Keratinocyte (primary cell): ENCODE results near the gene TPGS1. TPM values are rescaled to one million over a fixed set of nuclear protein-coding genes. Genes with fewer than 3 reads are reported as not detected.

Experiments
- DNase-seq: peaks from one replicate; pipeline ENCODE4 v3.0.0-alpha.2; 2011; ENCODE audit warnings: low read depth, missing footprints, low spot score
- FAIRE-seq: peaks from 2 replicates; lab custom pipeline; 2011; peaks lifted over from hg19 to GRCh38; lab: Jason Lieb, UNC
- H2AFZ ChIP-seq: 2 replicates; pipeline ENCODE4 v1.6.0; 2012; ENCODE audit warnings: low read length, control low read depth, inconsistent platforms; ENCODE audit not compliant: control insufficient read depth
- H3K27ac ChIP-seq: 2 replicates; pipeline ENCODE4 v1.5.1; 2011; ENCODE audit warnings: low read length; ENCODE audit not compliant: control insufficient read depth, insufficient read depth
- H3K27me3 ChIP-seq: 3 replicates; pipeline ENCODE4 v1.6.0; 2011; ENCODE audit warnings: low read length; ENCODE audit not compliant: control insufficient read depth, insufficient read depth; ENCODE audit errors: extremely low read depth
- H3K36me3 ChIP-seq, 2 experiments: 2 replicates in 1 of 2; 3 replicates in 1 of 2; pipeline ENCODE4 v1.5.1; 2011; ENCODE audit warnings: low read length in 2 of 2, mild to moderate bottlenecking in 1 of 2; ENCODE audit not compliant: control insufficient read depth in 2 of 2, insufficient read depth in 2 of 2; ENCODE audit errors: extremely low read depth in 1 of 2
- H3K4me1 ChIP-seq: 3 replicates; pipeline ENCODE4 v1.5.1; 2011; ENCODE audit warnings: low read length; ENCODE audit not compliant: control insufficient read depth, insufficient read depth; ENCODE audit errors: extremely low read depth
- H3K4me2 ChIP-seq: 3 replicates; pipeline ENCODE4 v1.6.0; 2011; ENCODE audit warnings: low read depth, low read length; ENCODE audit not compliant: control insufficient read depth, insufficient read depth; ENCODE audit errors: extremely low read depth
- H3K4me3 ChIP-seq, 3 experiments: fragments of 200-600 bp in 1 of 3; sonication (generic) in 1 of 3; 2 replicates in 2 of 3; 3 replicates in 1 of 3; pipeline ENCODE4 v1.5.1; 2011 to 2016; ENCODE audit warnings: low read length in 3 of 3, mild to moderate bottlenecking in 3 of 3, control low read depth in 2 of 3, inconsistent platforms in 1 of 3, low read depth in 1 of 3, mixed read lengths in 1 of 3, mixed run types in 1 of 3, moderate library complexity in 1 of 3; ENCODE audit not compliant: control insufficient read depth in 2 of 3, insufficient read depth in 2 of 3; ENCODE audit errors: extremely low read depth in 1 of 3
- H3K79me2 ChIP-seq: 2 replicates; pipeline ENCODE4 v1.6.0; 2012; ENCODE audit warnings: low read length; ENCODE audit not compliant: control insufficient read depth, insufficient read depth
- H3K9ac ChIP-seq: 3 replicates; pipeline ENCODE4 v1.6.0; 2011; ENCODE audit warnings: low read length; ENCODE audit not compliant: control insufficient read depth, insufficient read depth; ENCODE audit errors: extremely low read depth
- H3K9me1 ChIP-seq: 3 replicates; pipeline ENCODE4 v1.6.0; 2011; ENCODE audit warnings: low read length; ENCODE audit not compliant: control insufficient read depth, insufficient read depth; ENCODE audit errors: extremely low read depth
- H3K9me3 ChIP-seq: 2 replicates; pipeline ENCODE4 v1.5.1; 2012; ENCODE audit warnings: low read depth, low read length; ENCODE audit not compliant: control insufficient read depth
- H4K20me1 ChIP-seq: 3 replicates; pipeline ENCODE4 v1.6.0; 2011; ENCODE audit warnings: low read length; ENCODE audit not compliant: control insufficient read depth, insufficient read depth; ENCODE audit errors: extremely low read depth
- EZH2 ChIP-seq: IDR thresholded peaks from one replicate; pipeline ENCODE4 v1.6.1; 2012; ENCODE audit warnings: inconsistent platforms, mild to moderate bottlenecking, low read length, moderate library complexity
- dilution Hi-C: fragments of 300-500 bp; cut with MboI; formaldehyde crosslinking; loops from one replicate; pipeline ENCODE4 v1.7.0; 2020; ENCODE audit warnings: low sequenced_read_pairs; ENCODE audit not compliant: extremely low pct_ligation_motif_present
- polyA plus RNA-seq, 5 experiments: library from polyadenylated mRNA; depleted of rRNA in 3 of 5; stranded (reverse) in 3 of 5; stranded (forward) in 1 of 5; unstranded in 1 of 5; fragments of >200 nt; gene quantifications; 1 replicate in 1 of 5; 2 replicates in 3 of 5; 3 replicates in 1 of 5; pipeline versions ENCODE4 v1.2.1 to v1.2.3, GENCODE V29; 2011 to 2012; ENCODE audit warnings: missing spikeins in 2 of 5, low read depth in 1 of 5, low replicate concordance in 1 of 5
- TF ChIP-seq, protein P1 (sequence below), 3 experiments: IDR thresholded peaks in 1 of 3; conservative IDR thresholded peaks in 1 of 3; optimal IDR thresholded peaks in 1 of 3; 2 replicates in 2 of 3; 3 replicates in 1 of 3; pipeline versions ENCODE3 to v1.5.1; 2011; ENCODE audit warnings: low read length in 3 of 3, mild to moderate bottlenecking in 3 of 3, moderate library complexity in 2 of 3, control low read depth in 1 of 3, inconsistent platforms in 1 of 3; ENCODE audit not compliant: insufficient read depth in 2 of 3; ENCODE audit errors: extremely low read depth in 1 of 3

The TPGS1 gene
- polyA plus RNA-seq, 1 donor (not counting 4 experiments of a cell fraction or from before 2014, with no cell fraction given), result 1.4 TPM

DNA sequence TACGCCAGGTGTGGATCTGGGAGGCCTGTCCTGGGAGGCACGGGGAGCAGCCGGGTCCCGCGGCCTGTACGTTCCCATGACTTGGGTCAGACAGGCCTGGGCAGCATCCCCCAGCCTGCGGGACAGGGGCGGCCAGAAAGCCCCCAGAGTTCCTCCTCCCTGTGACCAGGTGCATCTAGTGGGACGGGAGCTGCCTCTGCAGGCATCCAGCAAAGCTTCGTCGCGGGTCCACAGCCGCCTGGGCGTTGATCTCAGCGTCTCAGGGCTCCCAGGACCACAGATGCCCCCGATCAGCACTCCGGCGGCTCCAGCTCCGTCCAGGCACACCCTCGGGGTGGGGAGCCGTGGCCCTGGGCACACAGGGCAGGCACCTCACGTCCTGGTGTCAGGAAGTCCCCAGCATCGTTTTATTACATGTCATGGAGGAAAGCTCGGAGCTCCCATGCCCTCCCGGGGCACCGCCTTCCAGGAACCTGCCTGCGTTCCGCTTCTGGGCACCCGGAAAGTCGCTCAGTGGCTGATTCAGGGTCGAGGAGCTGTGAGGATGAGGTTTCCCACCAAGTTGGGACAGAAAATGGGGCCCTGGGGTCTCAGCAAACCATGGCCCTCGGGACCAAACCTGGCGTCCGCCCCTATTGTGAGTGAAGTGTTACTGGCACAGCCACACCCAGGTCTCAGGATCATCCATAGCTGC lies 35.0 kb downstream of the TPGS1 start:
- dilution Hi-C loops, result no loop called here
- Histone ChIP-seq H3K4me2 (no peak overlapping the region), H3K27me3 (no peaks in the 10 kb centered on the region), H3K27ac (no peak overlapping the region), H3K4me3 (no peak overlapping the region), H3K36me3 (peaks cover 9 to 17% of the 10 kb centered on the region in 2 experiments), H3K79me2 (peaks cover 3% of the 10 kb centered on the region), H3K9ac (no peak overlapping the region), H4K20me1 (no peaks in the 10 kb centered on the region), H2AFZ (no peak overlapping the region), H3K4me1 (no peaks in the 10 kb centered on the region), H3K9me3 (no peaks in the 10 kb centered on the region), H3K9me1 (no peaks in the 10 kb centered on the region)
- no peak for TF ChIP-seq EZH2
- TF ChIP-seq, protein P1, sequence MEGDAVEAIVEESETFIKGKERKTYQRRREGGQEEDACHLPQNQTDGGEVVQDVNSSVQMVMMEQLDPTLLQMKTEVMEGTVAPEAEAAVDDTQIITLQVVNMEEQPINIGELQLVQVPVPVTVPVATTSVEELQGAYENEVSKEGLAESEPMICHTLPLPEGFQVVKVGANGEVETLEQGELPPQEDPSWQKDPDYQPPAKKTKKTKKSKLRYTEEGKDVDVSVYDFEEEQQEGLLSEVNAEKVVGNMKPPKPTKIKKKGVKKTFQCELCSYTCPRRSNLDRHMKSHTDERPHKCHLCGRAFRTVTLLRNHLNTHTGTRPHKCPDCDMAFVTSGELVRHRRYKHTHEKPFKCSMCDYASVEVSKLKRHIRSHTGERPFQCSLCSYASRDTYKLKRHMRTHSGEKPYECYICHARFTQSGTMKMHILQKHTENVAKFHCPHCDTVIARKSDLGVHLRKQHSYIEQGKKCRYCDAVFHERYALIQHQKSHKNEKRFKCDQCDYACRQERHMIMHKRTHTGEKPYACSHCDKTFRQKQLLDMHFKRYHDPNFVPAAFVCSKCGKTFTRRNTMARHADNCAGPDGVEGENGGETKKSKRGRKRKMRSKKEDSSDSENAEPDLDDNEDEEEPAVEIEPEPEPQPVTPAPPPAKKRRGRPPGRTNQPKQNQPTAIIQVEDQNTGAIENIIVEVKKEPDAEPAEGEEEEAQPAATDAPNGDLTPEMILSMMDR (optimal IDR thresholded peaks at IDR 0.05 in 1 of 3, IDR thresholded peaks at IDR 0.05 in 1 of 3, conservative IDR thresholded peaks at IDR 0.05 in 1 of 3; ENCODE audit: extremely low read depth in 1 of 3, insufficient read depth in 2 of 3, low read length in 3 of 3), result no peak
- FAIRE-seq (no peak), DNase-seq (no peak)

DNA sequence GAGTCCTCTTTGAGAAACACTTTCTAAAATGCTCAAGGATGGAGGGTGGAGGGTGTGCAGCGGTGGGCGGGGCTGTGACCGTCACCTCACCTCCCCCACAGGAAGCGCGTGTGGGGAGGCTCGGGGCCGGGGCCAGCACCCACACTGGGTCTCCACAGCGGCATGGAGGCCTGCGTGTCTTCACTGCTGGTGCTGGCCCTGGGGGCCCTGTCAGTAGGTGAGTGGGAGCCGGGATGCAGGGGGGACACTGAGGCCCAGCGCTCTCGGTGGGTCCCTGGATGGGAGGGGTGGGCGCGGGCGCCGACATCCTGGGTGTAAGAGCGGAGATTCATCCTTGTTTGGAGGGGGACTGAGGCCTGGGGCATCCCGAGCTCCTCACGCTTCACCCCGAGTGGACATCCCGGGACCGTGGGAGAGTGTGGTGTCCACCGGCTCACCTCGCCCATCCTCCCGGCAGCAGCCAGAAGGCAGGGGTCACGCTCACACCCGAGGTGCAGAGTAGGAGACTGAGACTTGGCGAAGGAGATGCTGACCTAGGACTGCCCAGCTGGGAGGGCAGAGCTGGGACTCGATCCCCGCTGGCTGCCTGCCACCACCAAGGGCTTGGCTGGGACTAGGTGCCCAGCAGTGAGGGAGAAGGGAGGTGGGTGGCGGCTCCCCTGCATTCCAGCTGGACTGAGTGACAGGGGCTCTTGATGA lies 36.8 kb downstream of the TPGS1 start, which contains the start of gene GZMM:
GZMM (plus strand) TSS at position 144 of the 699 bp plus-strand sequence; CDS start at position 163, 19 bp downstream.
- dilution Hi-C loops, result no loop called here
- no peak within 1 kb of the TSS for H2AFZ ChIP-seq
- DNase-seq (no peak), FAIRE-seq (no peak)
- H3K4me2 ChIP-seq, result no peak within 1 kb of the TSS
- no peak for TF ChIP-seq EZH2
- TF ChIP-seq, protein P1 (optimal IDR thresholded peaks at IDR 0.05 in 1 of 3, IDR thresholded peaks at IDR 0.05 in 1 of 3, conservative IDR thresholded peaks at IDR 0.05 in 1 of 3; ENCODE audit: extremely low read depth in 1 of 3, insufficient read depth in 2 of 3, low read length in 3 of 3), result no peak
- no peaks in the 10 kb centered on the region for H3K9me3 ChIP-seq
- no peaks in the 10 kb centered on the region for H3K4me1 ChIP-seq
- H3K27me3 ChIP-seq, result no peaks in the 10 kb centered on the region
- peaks cover 5 to 12% of the 10 kb centered on the region in 2 experiments for H3K36me3 ChIP-seq
- H3K4me3 ChIP-seq, result no peak within 1 kb of the TSS
- H3K9me1 ChIP-seq, result no peaks in the 10 kb centered on the region
- no peak within 1 kb of the TSS for H3K27ac ChIP-seq
- no peak within 1 kb of the TSS for H3K9ac ChIP-seq
- no peaks in the 10 kb centered on the region for H3K79me2 ChIP-seq
- no peaks in the 10 kb centered on the region for H4K20me1 ChIP-seq
